ENCODE data around the gene TMEM150B.

Gene TMEM150B

DNA sequence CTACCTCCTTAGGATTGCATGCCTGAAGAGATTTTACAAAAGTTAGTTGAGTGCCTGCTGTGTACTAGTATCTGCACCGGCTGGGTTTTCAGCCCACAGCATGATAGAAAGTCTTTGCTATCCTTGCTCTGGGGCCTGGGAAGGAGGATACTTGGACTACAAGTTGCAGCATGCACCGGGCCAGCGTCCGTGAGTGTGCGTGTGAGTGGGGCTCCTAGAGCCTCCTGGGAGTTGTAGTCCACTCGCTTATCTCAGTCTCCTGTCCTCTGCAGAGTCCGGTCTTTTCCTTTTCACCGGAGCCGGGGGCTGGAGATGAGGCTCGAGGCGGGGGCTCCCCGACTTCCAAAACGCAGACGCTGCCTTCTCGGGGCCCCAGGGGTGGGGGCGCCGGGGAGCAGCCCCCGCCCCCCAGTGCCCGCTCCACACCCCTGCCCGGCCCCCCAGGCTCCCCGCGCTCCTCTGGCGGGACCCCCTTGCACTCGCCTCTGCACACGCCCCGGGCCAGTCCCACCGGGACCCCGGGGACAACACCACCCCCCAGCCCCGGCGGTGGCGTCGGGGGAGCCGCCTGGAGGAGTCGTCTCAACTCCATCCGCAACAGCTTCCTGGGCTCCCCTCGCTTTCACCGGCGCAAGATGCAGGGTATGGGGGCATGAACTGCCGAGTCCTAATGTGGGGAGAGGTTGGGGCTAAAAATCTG lies 20.7 kb downstream of the TMEM150B start:
- Histone ChIP-seq H3K36me3 (ENCODE audit: control insufficient read depth in 2 of 2, insufficient read depth in 2 of 2, low read length in 2 of 2) (peaks cover 23 to 30% of the 10 kb centered on the region in 2 donors), H3K9me3 (ENCODE audit: control insufficient read depth in 2 of 2, low read length in 2 of 2) (no peaks in the 10 kb centered on the region), H3K4me1 (ENCODE audit: control insufficient read depth, insufficient read depth, low read length) (peaks cover 13% of the 10 kb centered on the region), H3K4me3 (ENCODE audit: low read length in 2 of 2) (no peak overlapping the region), H3K27ac (ENCODE audit: low read length) (no peak overlapping the region), H3K9ac (ENCODE audit: low read length in 2 of 2) (no peak overlapping the region), H3K27me3 (ENCODE audit: control insufficient read depth in 1 of 2, insufficient read depth in 2 of 2, low read length in 2 of 2) (no peaks in the 10 kb centered on the region)

DNA sequence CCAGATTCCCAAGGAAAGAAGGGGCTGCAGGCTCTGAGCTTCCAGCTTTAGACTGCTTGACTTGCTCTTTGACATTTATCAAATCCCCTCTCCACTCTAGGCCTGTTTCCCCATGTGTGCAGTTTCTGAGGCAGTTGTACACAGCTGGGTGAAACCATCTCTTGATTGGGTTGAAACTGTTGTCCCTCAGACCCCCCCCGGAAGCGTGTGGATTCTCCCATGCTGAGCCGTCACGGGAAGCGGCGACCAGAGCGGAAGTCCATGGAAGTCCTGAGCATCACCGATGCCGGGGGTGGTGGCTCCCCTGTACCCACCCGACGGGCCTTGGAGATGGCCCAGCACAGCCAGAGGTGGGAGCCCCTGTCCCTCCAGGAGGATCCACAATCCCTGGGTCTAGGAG lies 21.7 kb downstream of the TMEM150B start:
- Histone ChIP-seq H3K4me3 (ENCODE audit: low read length in 2 of 2) (no peak overlapping the region), H3K27me3 (ENCODE audit: control insufficient read depth in 1 of 2, insufficient read depth in 2 of 2, low read length in 2 of 2) (no peaks in the 10 kb centered on the region), H3K36me3 (ENCODE audit: control insufficient read depth in 2 of 2, insufficient read depth in 2 of 2, low read length in 2 of 2) (peaks cover 22 to 26% of the 10 kb centered on the region in 2 donors), H3K9me3 (ENCODE audit: control insufficient read depth in 2 of 2, low read length in 2 of 2) (no peaks in the 10 kb centered on the region), H3K4me1 (ENCODE audit: control insufficient read depth, insufficient read depth, low read length) (peaks cover 13% of the 10 kb centered on the region), H3K27ac (ENCODE audit: low read length) (no peak overlapping the region), H3K9ac (ENCODE audit: low read length in 2 of 2) (no peak overlapping the region)

- Histone ChIP-seq H3K4me3 (ENCODE audit: low read length in 2 of 2) (peak overlapping the region in 1 of 2 donors; percentile 71), H3K4me1 (ENCODE audit: control insufficient read depth, insufficient read depth, low read length) (peaks cover 13% of the 10 kb centered on the region), H3K27ac (ENCODE audit: low read length) (no peak overlapping the region), H3K27me3 (ENCODE audit: control insufficient read depth in 1 of 2, insufficient read depth in 2 of 2, low read length in 2 of 2) (no peaks in the 10 kb centered on the region), H3K36me3 (ENCODE audit: control insufficient read depth in 2 of 2, insufficient read depth in 2 of 2, low read length in 2 of 2) (peaks cover 22 to 24% of the 10 kb centered on the region in 2 donors), H3K9me3 (ENCODE audit: control insufficient read depth in 2 of 2, low read length in 2 of 2) (no peaks in the 10 kb centered on the region), H3K9ac (ENCODE audit: low read length in 2 of 2) (no peak overlapping the region)
Observed at GRCh38 chr19:55302318-55302703, 22.8 kb downstream of the TMEM150B start.

DNA sequence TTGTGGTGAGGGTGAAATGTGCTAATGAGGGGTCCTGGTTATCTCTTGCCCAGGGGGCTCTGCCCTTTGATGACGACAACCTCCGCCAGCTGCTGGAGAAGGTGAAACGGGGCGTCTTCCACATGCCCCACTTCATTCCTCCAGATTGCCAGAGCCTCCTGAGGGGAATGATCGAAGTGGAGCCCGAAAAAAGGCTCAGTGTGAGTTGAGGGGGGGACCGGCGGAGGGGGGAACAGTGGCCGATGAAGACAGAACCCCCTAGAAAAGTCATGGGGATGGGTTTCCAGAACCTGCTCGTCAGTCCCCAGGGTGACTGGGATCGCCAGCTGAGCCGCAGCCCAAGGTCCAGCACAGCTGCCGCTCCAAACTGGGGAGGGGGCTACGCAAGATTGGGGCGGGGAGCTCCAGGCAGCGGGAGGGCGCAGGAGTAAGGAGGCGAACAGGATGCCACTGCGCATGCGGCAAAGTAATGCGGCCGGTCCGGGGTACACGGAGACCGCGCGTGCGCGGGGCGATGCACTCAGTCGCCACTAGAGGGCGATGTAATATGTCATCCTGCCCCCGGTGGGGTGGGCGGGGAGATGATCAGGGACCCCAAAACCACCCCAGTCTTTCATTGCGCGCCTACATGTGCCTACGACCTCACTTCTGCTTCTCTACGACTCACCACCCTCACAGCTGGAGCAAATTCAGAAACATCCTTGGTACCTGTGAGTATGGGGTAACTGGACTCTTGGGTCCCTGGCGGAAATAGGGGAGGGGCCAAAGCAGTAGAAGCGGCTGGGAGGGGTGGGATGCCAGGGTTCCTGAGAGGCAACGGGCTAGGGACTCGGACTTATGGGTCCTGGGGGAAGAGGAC lies 23.5 kb downstream of the TMEM150B start:
- H3K4me3 ChIP-seq (ENCODE audit: low read length in 2 of 2) = peak overlapping the region in 1 of 2 donors; percentile 71
- H3K27me3 ChIP-seq (ENCODE audit: control insufficient read depth in 1 of 2, insufficient read depth in 2 of 2, low read length in 2 of 2) = no peaks in the 10 kb centered on the region
- peaks cover 17 to 21% of the 10 kb centered on the region in 2 donors for H3K36me3 ChIP-seq (ENCODE audit: control insufficient read depth in 2 of 2, insufficient read depth in 2 of 2, low read length in 2 of 2)
- no peak overlapping the region for H3K27ac ChIP-seq (ENCODE audit: low read length)
- H3K9ac ChIP-seq (ENCODE audit: low read length in 2 of 2) = peak overlapping the region; percentile 30 to 36
- no peaks in the 10 kb centered on the region for H3K9me3 ChIP-seq (ENCODE audit: control insufficient read depth in 2 of 2, low read length in 2 of 2)
- H3K4me1 ChIP-seq (ENCODE audit: control insufficient read depth, insufficient read depth, low read length) = peaks cover 13% of the 10 kb centered on the region

GRCh38 chr19:55300886-55301458 lies 24.2 kb downstream of the TMEM150B start:
- peaks cover 13% of the 10 kb centered on the region for H3K4me1 ChIP-seq (ENCODE audit: control insufficient read depth, insufficient read depth, low read length)
- H3K36me3 ChIP-seq (ENCODE audit: control insufficient read depth in 2 of 2, insufficient read depth in 2 of 2, low read length in 2 of 2) = peaks cover 13 to 16% of the 10 kb centered on the region in 2 donors
- H3K27ac ChIP-seq (ENCODE audit: low read length) = no peak overlapping the region
- no peaks in the 10 kb centered on the region for H3K27me3 ChIP-seq (ENCODE audit: control insufficient read depth in 1 of 2, insufficient read depth in 2 of 2, low read length in 2 of 2)
- H3K9ac ChIP-seq (ENCODE audit: low read length in 2 of 2) = no peak overlapping the region
- H3K9me3 ChIP-seq (ENCODE audit: control insufficient read depth in 2 of 2, low read length in 2 of 2) = no peaks in the 10 kb centered on the region
- no peak overlapping the region for H3K4me3 ChIP-seq (ENCODE audit: low read length in 2 of 2)

DNA sequence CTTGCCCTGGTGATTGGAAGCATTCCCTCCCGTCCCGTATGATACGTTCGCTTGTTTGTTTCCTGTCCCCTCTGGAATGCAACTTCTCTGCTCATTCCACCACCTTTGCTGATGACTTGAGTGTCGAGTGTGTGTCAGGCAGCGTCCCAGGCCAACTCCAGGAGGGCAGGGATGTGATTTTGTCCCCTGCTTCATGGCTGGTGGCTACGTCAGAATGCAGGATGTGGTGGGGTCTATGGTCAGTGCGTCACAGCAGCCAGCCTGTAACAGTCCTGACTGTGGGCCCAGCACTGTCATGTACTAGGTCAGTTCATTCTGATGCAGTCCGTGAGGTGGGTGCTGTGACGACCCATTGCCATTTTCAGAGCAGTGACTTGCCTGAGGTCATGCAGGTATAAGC lies 25.1 kb downstream of the TMEM150B start:
- Histone ChIP-seq H3K9ac (ENCODE audit: low read length in 2 of 2) (no peak overlapping the region), H3K4me1 (ENCODE audit: control insufficient read depth, insufficient read depth, low read length) (peaks cover 13% of the 10 kb centered on the region), H3K36me3 (ENCODE audit: control insufficient read depth in 2 of 2, insufficient read depth in 2 of 2, low read length in 2 of 2) (peaks cover 13 to 17% of the 10 kb centered on the region in 2 donors), H3K27me3 (ENCODE audit: control insufficient read depth in 1 of 2, insufficient read depth in 2 of 2, low read length in 2 of 2) (no peaks in the 10 kb centered on the region), H3K4me3 (ENCODE audit: low read length in 2 of 2) (no peak overlapping the region), H3K9me3 (ENCODE audit: control insufficient read depth in 2 of 2, low read length in 2 of 2) (no peaks in the 10 kb centered on the region), H3K27ac (ENCODE audit: low read length) (no peak overlapping the region)

- H3K27me3 ChIP-seq (ENCODE audit: control insufficient read depth in 1 of 2, insufficient read depth in 2 of 2, low read length in 2 of 2) = no peaks in the 10 kb centered on the region
- no peak overlapping the region for H3K9ac ChIP-seq (ENCODE audit: low read length in 2 of 2)
- H3K36me3 ChIP-seq (ENCODE audit: control insufficient read depth in 2 of 2, insufficient read depth in 2 of 2, low read length in 2 of 2) = peaks cover 4 to 10% of the 10 kb centered on the region in 2 donors
- H3K27ac ChIP-seq (ENCODE audit: low read length) = no peak overlapping the region
- H3K4me3 ChIP-seq (ENCODE audit: low read length in 2 of 2) = no peak overlapping the region
- no peaks in the 10 kb centered on the region for H3K9me3 ChIP-seq (ENCODE audit: control insufficient read depth in 2 of 2, low read length in 2 of 2)
- H3K4me1 ChIP-seq (ENCODE audit: control insufficient read depth, insufficient read depth, low read length) = peaks cover 12% of the 10 kb centered on the region
Observed at GRCh38 chr19:55297267-55297666, 27.9 kb downstream of the TMEM150B start.

DNA sequence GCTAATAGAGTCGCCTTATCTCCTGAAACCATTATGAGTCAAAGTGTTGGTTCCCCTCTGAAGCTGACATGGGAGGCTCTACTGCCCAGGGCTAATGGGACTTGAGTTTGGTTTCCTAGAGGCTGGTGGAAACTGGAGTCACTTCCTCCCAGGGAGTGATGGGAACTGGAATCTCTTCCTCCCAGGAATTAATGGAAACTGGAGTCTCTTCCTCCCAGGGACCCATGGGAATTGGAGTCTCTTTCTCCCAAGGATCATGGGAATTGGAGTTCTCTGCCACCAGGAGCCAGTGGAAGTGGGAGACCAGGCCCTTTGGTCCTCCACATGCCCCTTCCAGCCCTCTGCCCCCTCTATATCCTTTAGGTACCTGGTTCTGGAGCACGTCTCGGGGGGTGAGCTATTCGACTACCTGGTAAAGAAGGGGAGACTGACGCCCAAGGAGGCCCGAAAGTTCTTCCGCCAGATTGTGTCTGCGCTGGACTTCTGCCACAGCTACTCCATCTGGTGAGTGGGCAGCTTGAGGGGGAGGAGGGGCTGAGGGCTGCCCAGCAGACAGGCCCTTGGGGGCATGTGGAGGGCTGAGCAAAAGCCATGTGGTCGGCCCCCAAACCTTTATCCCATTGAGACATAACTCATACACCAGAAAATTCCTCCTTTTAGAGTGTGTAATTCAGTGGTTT lies 35.9 kb downstream of the TMEM150B start:
- peaks cover 4 to 8% of the 10 kb centered on the region in 2 donors for H3K36me3 ChIP-seq (ENCODE audit: control insufficient read depth in 2 of 2, insufficient read depth in 2 of 2, low read length in 2 of 2)
- H3K9me3 ChIP-seq (ENCODE audit: control insufficient read depth in 2 of 2, low read length in 2 of 2) = no peaks in the 10 kb centered on the region
- H3K4me1 ChIP-seq (ENCODE audit: control insufficient read depth, insufficient read depth, low read length) = peaks cover 14% of the 10 kb centered on the region
- H3K4me3 ChIP-seq (ENCODE audit: low read length in 2 of 2) = no peak overlapping the region
- H3K9ac ChIP-seq (ENCODE audit: low read length in 2 of 2) = no peak overlapping the region
- H3K27me3 ChIP-seq (ENCODE audit: control insufficient read depth in 1 of 2, insufficient read depth in 2 of 2, low read length in 2 of 2) = no peaks in the 10 kb centered on the region
- H3K27ac ChIP-seq (ENCODE audit: low read length) = no peak overlapping the region

- Histone ChIP-seq H3K4me1 (ENCODE audit: control insufficient read depth, insufficient read depth, low read length) (peaks cover 18% of the 10 kb centered on the region), H3K36me3 (ENCODE audit: control insufficient read depth in 2 of 2, insufficient read depth in 2 of 2, low read length in 2 of 2) (peaks cover 0 to 6% of the 10 kb centered on the region in 2 donors), H3K9ac (ENCODE audit: low read length in 2 of 2) (no peak overlapping the region), H3K4me3 (ENCODE audit: low read length in 2 of 2) (no peak overlapping the region), H3K9me3 (ENCODE audit: control insufficient read depth in 2 of 2, low read length in 2 of 2) (no peaks in the 10 kb centered on the region), H3K27me3 (ENCODE audit: control insufficient read depth in 1 of 2, insufficient read depth in 2 of 2, low read length in 2 of 2) (no peaks in the 10 kb centered on the region), H3K27ac (ENCODE audit: low read length) (no peak overlapping the region)
Observed at GRCh38 chr19:55287361-55288079, 37.6 kb downstream of the TMEM150B start.

Data from stomach smooth muscle (tissue), 2 donors.